H1 (cell line): Measurements from ENCODE around the gene CACNA1D. TPM values are rescaled to one million over a fixed set of nuclear protein-coding genes. Genes with fewer than 3 reads are reported as not detected.

Source experiments
- ASH2L ChIP-seq: fragments of 200-600, 300-600 bp; sonication (generic); IDR thresholded peaks from one replicate; pipeline ENCODE4 v1.7.1; 2017; ENCODE audit warnings: low read length
- CEBPB ChIP-seq: IDR thresholded peaks from 2 replicates; pipeline ENCODE4 v1.6.1; 2012; ENCODE audit warnings: low read depth, low read length
- CREB1 ChIP-seq: IDR thresholded peaks from 2 replicates; pipeline ENCODE4 v1.6.1; 2012; ENCODE audit warnings: inconsistent platforms
- EGR1 ChIP-seq: IDR thresholded peaks from 2 replicates; pipeline ENCODE4 v1.6.1; 2011; ENCODE audit warnings: low read depth, low read length, borderline replicate concordance
- GABPA ChIP-seq: IDR thresholded peaks from 2 replicates; pipeline ENCODE4 v1.6.1; 2011; ENCODE audit warnings: mild to moderate bottlenecking, low read length, moderate library complexity, borderline replicate concordance; ENCODE audit not compliant: insufficient read depth
- RAD21 ChIP-seq, 2 experiments: IDR thresholded peaks in 1 of 2; conservative IDR thresholded peaks in 1 of 2; 2 replicates each; pipeline ENCODE4 v1.6.1; 2011; ENCODE audit warnings: low read depth in 2 of 2, low read length in 2 of 2, improper control_type of control experiment in 1 of 2, inconsistent platforms in 1 of 2, mild to moderate bottlenecking in 1 of 2, moderate library complexity in 1 of 2
- SIN3A ChIP-seq, 2 experiments: IDR thresholded peaks in 1 of 2; conservative IDR thresholded peaks in 1 of 2; 2 replicates each; pipeline ENCODE4 v1.6.1; 2011 to 2012; ENCODE audit warnings: low read length in 2 of 2, improper control_type of control experiment in 1 of 2, low read depth in 1 of 2, mild to moderate bottlenecking in 1 of 2
- polyA plus RNA-seq, 7 experiments: library from polyadenylated mRNA; depleted of rRNA in 3 of 7; stranded (reverse) in 5 of 7; unstranded in 2 of 7; fragments of >200 nt in 5 of 7; fragments of 200-250 nt in 2 of 7; gene quantifications; 1 replicate in 5 of 7; 2 replicates in 1 of 7; 4 replicates in 1 of 7; pipeline versions ENCODE4 v1.2.1 to v1.2.3, GENCODE V29; 2011 to 2013; ENCODE audit warnings: missing spikeins in 2 of 7, mixed read lengths in 2 of 7
- total RNA-seq: library from RNA; stranded (reverse); fragmentation: NEBNext Ultra II Directional; extraction: Animal tissue kit (Norgen Biotek cat#: 25700); gene quantifications from 2 replicates; pipeline ENCODE4 v1.2.1, GENCODE V29; 2021
- TF ChIP-seq, protein P1 (sequence below): fragments of 300-600 bp; sonication (generic); IDR thresholded peaks from 2 replicates; pipeline ENCODE4 v1.7.1; 2012; ENCODE audit warnings: low read length, moderate library complexity, mild to moderate bottlenecking, inconsistent platforms; ENCODE audit not compliant: insufficient replicate concordance

CACNA1D gene
- total and polyA plus RNA-seq, 2 of the 8 experiments (the other 6 are each of a cell fraction or from before 2014, with no cell fraction given) = 2.0 to 2.9 TPM

DNA sequence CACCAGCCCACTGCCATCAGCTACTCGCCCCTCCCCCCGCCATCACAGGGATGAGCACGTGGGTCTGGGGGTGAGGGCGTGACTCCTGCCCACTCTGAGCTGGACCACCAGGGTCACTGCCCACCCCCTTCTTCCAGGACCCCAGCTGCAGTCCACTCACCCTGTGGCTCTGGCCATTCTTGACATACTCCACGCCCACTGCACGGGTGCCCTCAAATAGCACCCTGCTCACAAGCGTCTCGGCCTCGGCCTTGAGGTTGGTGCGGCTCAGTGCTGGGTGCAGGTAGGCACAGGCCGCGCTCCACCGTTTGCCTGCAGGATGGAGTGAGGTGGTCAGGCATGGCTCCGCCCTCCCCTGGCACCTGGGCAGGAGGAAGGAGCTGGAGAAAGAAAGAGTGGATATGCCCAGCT, 327.9 kb downstream of the CACNA1D start (continued):
- TF ChIP-seq, protein P1, sequence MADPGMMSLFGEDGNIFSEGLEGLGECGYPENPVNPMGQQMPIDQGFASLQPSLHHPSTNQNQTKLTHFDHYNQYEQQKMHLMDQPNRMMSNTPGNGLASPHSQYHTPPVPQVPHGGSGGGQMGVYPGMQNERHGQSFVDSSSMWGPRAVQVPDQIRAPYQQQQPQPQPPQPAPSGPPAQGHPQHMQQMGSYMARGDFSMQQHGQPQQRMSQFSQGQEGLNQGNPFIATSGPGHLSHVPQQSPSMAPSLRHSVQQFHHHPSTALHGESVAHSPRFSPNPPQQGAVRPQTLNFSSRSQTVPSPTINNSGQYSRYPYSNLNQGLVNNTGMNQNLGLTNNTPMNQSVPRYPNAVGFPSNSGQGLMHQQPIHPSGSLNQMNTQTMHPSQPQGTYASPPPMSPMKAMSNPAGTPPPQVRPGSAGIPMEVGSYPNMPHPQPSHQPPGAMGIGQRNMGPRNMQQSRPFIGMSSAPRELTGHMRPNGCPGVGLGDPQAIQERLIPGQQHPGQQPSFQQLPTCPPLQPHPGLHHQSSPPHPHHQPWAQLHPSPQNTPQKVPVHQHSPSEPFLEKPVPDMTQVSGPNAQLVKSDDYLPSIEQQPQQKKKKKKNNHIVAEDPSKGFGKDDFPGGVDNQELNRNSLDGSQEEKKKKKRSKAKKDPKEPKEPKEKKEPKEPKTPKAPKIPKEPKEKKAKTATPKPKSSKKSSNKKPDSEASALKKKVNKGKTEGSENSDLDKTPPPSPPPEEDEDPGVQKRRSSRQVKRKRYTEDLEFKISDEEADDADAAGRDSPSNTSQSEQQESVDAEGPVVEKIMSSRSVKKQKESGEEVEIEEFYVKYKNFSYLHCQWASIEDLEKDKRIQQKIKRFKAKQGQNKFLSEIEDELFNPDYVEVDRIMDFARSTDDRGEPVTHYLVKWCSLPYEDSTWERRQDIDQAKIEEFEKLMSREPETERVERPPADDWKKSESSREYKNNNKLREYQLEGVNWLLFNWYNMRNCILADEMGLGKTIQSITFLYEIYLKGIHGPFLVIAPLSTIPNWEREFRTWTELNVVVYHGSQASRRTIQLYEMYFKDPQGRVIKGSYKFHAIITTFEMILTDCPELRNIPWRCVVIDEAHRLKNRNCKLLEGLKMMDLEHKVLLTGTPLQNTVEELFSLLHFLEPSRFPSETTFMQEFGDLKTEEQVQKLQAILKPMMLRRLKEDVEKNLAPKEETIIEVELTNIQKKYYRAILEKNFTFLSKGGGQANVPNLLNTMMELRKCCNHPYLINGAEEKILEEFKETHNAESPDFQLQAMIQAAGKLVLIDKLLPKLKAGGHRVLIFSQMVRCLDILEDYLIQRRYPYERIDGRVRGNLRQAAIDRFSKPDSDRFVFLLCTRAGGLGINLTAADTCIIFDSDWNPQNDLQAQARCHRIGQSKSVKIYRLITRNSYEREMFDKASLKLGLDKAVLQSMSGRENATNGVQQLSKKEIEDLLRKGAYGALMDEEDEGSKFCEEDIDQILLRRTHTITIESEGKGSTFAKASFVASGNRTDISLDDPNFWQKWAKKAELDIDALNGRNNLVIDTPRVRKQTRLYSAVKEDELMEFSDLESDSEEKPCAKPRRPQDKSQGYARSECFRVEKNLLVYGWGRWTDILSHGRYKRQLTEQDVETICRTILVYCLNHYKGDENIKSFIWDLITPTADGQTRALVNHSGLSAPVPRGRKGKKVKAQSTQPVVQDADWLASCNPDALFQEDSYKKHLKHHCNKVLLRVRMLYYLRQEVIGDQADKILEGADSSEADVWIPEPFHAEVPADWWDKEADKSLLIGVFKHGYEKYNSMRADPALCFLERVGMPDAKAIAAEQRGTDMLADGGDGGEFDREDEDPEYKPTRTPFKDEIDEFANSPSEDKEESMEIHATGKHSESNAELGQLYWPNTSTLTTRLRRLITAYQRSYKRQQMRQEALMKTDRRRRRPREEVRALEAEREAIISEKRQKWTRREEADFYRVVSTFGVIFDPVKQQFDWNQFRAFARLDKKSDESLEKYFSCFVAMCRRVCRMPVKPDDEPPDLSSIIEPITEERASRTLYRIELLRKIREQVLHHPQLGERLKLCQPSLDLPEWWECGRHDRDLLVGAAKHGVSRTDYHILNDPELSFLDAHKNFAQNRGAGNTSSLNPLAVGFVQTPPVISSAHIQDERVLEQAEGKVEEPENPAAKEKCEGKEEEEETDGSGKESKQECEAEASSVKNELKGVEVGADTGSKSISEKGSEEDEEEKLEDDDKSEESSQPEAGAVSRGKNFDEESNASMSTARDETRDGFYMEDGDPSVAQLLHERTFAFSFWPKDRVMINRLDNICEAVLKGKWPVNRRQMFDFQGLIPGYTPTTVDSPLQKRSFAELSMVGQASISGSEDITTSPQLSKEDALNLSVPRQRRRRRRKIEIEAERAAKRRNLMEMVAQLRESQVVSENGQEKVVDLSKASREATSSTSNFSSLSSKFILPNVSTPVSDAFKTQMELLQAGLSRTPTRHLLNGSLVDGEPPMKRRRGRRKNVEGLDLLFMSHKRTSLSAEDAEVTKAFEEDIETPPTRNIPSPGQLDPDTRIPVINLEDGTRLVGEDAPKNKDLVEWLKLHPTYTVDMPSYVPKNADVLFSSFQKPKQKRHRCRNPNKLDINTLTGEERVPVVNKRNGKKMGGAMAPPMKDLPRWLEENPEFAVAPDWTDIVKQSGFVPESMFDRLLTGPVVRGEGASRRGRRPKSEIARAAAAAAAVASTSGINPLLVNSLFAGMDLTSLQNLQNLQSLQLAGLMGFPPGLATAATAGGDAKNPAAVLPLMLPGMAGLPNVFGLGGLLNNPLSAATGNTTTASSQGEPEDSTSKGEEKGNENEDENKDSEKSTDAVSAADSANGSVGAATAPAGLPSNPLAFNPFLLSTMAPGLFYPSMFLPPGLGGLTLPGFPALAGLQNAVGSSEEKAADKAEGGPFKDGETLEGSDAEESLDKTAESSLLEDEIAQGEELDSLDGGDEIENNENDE = no peak
- TF ChIP-seq GABPA (no peak), ASH2L (no peak), CEBPB (no peak), CREB1 (no peak), SIN3A (conservative IDR thresholded peaks at IDR 0.05 in 1 of 2, IDR thresholded peaks at IDR 0.05 in 1 of 2; ENCODE audit: low read depth in 1 of 2, low read length in 2 of 2) (no peak), RAD21 (IDR thresholded peaks at IDR 0.05 in 1 of 2, conservative IDR thresholded peaks at IDR 0.05 in 1 of 2; ENCODE audit: low read depth in 2 of 2, low read length in 2 of 2) (no peak), EGR1 (no peak)
- TF ChIP-seq, all 59 proteins: peak for 0
